Mesenchymal stem cell (in vitro differentiated cells and primary cell): ENCODE results near the gene FIGLA.

ENCODE experiments used
- DNase-seq: peaks from one replicate; pipeline ENCODE4 v3.0.0-alpha.2; 2013
- H2AFZ ChIP-seq: one replicate; pipeline ENCODE4 v1.6.1; 2013; ENCODE audit warnings: low read depth, mild to moderate bottlenecking, control low read depth, inconsistent platforms, low read length, moderate library complexity
- H2AK5ac ChIP-seq: 2 replicates; pipeline ENCODE4 v1.6.1; 2013; ENCODE audit warnings: low read length, moderate library complexity, mild to moderate bottlenecking, inconsistent platforms; ENCODE audit not compliant: severe bottlenecking
- H2BK120ac ChIP-seq: one replicate; pipeline ENCODE4 v1.6.1; 2013; ENCODE audit warnings: low read depth, mild to moderate bottlenecking, inconsistent platforms, low read length, moderate library complexity
- H2BK12ac ChIP-seq, 2 experiments: one replicate each; pipeline ENCODE4 v1.6.1; 2013; ENCODE audit warnings: inconsistent platforms in 2 of 2, low read length in 2 of 2, mild to moderate bottlenecking in 2 of 2, moderate library complexity in 2 of 2, control low read depth in 1 of 2
- H2BK15ac ChIP-seq: one replicate; pipeline ENCODE4 v1.6.1; 2013; ENCODE audit warnings: mild to moderate bottlenecking, low read depth, inconsistent platforms; ENCODE audit not compliant: poor library complexity, severe bottlenecking
- H2BK5ac ChIP-seq: 2 replicates; pipeline ENCODE4 v1.6.1; 2013; ENCODE audit warnings: low read depth, mild to moderate bottlenecking, low read length, control low read depth, inconsistent platforms; ENCODE audit not compliant: poor library complexity, severe bottlenecking
- H3K14ac ChIP-seq, 2 experiments: one replicate each; pipeline ENCODE4 v1.6.1; 2013; ENCODE audit warnings: inconsistent platforms in 2 of 2, low read length in 2 of 2, control low read depth in 1 of 2, mild to moderate bottlenecking in 1 of 2, moderate library complexity in 1 of 2
- H3K18ac ChIP-seq, 2 experiments: one replicate each; pipeline ENCODE4 v1.6.1; 2013; ENCODE audit warnings: inconsistent platforms in 2 of 2, low read length in 2 of 2, control low read depth in 1 of 2, low read depth in 1 of 2, mild to moderate bottlenecking in 1 of 2
- H3K23ac ChIP-seq, 2 experiments: one replicate each; pipeline ENCODE4 v1.6.1; 2013; ENCODE audit warnings: inconsistent platforms in 2 of 2, low read length in 2 of 2, mild to moderate bottlenecking in 2 of 2, moderate library complexity in 2 of 2, control low read depth in 1 of 2
- H3K27ac ChIP-seq: 2 replicates; pipeline ENCODE4 v1.5.1; 2013; ENCODE audit warnings: mild to moderate bottlenecking, moderate library complexity, low read length, control low read depth, inconsistent platforms; ENCODE audit not compliant: poor library complexity, severe bottlenecking
- H3K27me3 ChIP-seq, 2 experiments: 2 replicates each; pipeline versions ENCODE4 v1.6.1 to v1.7.0; 2013; ENCODE audit warnings: low read length in 2 of 2, mild to moderate bottlenecking in 2 of 2, moderate library complexity in 2 of 2, control low read depth in 1 of 2, inconsistent platforms in 1 of 2; ENCODE audit not compliant: control insufficient read depth in 1 of 2, insufficient read depth in 1 of 2
- H3K36me3 ChIP-seq, 2 experiments: 2 replicates each; pipeline versions ENCODE4 v1.6.1 to v1.7.0; 2013; ENCODE audit warnings: low read length in 2 of 2, control low read depth in 1 of 2, inconsistent platforms in 1 of 2, low read depth in 1 of 2, mild to moderate bottlenecking in 1 of 2; ENCODE audit not compliant: insufficient read depth in 2 of 2, control insufficient read depth in 1 of 2
- H3K4ac ChIP-seq, 2 experiments: one replicate each; pipeline ENCODE4 v1.6.1; 2013; ENCODE audit warnings: inconsistent platforms in 2 of 2, low read length in 2 of 2, mild to moderate bottlenecking in 2 of 2, moderate library complexity in 2 of 2, control low read depth in 1 of 2, low read depth in 1 of 2
- H3K4me1 ChIP-seq: 2 replicates; pipeline ENCODE4 v1.6.1; 2013; ENCODE audit warnings: low read depth, low read length, control low read depth; ENCODE audit not compliant: control insufficient read depth, insufficient read depth
- H3K4me2 ChIP-seq: 2 replicates; pipeline ENCODE4 v1.6.1; 2013; ENCODE audit warnings: low read length, mild to moderate bottlenecking, inconsistent platforms; ENCODE audit not compliant: poor library complexity, severe bottlenecking
- H3K4me3 ChIP-seq, 2 experiments: 2 replicates each; pipeline versions ENCODE4 v1.5.1 to v1.7.0; 2013; ENCODE audit warnings: low read length in 2 of 2, mild to moderate bottlenecking in 2 of 2, control low read depth in 1 of 2, low read depth in 1 of 2; ENCODE audit not compliant: insufficient read depth in 1 of 2
- H3K79me1 ChIP-seq: replicated peaks from 2 replicates; pipeline ENCODE4 v1.6.1; 2013; ENCODE audit warnings: mild to moderate bottlenecking, control low read depth, low read length, inconsistent platforms; ENCODE audit not compliant: poor library complexity, severe bottlenecking
- H3K9ac ChIP-seq: 2 replicates; pipeline ENCODE4 v1.7.0; 2013; ENCODE audit warnings: mild to moderate bottlenecking, low read length, moderate library complexity
- H3K9me3 ChIP-seq: 2 replicates; pipeline ENCODE4 v1.7.0; 2013; ENCODE audit warnings: mild to moderate bottlenecking, low read length; ENCODE audit not compliant: control insufficient read depth
- H4K8ac ChIP-seq: one replicate; pipeline ENCODE4 v1.6.1; 2013; ENCODE audit warnings: inconsistent platforms, mild to moderate bottlenecking, low read length, moderate library complexity
- H4K91ac ChIP-seq: one replicate; pipeline ENCODE4 v1.6.1; 2013; ENCODE audit warnings: mild to moderate bottlenecking, low read length, inconsistent platforms
- WGBS: methylation state at CpG from one replicate; pipeline ENCODE4 v1.1.7; 2013; ENCODE audit warnings: mixed read lengths; 5-methylcytosine and 5-hydroxymethylcytosine counted together

The FIGLA gene

DNA sequence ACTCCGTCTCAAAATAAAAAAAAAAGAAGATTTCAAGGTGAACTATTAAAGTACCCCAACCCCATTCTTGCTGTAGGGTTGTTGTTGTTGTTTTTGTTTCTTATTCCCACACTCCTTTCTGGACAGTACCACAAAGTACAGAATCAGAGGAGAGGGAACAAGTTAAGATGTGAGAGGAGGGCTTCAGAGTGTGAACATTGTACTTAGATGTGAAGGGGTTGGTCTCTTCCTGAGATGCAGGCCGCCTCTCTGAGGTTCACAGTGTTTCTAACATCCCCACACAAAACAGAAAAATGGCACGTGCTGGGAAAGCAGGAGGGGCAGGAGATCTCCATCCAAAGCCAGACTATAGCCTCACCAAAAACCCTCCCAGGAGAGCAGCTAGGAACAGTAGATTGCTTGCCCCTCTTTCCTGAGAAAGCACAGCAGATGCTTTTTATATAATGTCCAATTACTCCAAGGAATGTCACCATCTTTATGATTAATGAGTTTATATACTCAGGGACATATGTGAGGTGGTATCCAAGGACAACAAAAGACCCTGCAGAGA is 45.1 kb downstream of the FIGLA start:
- H3K9me3 ChIP-seq = no peaks in the 10 kb centered on the region
- no peak overlapping the region for H3K9ac ChIP-seq
- no peak overlapping the region for H3K4ac ChIP-seq
- no peak overlapping the region for H2AK5ac ChIP-seq
- H3K36me3 ChIP-seq = no peaks in the 10 kb centered on the region
- no peak overlapping the region for H2BK15ac ChIP-seq
- no peak overlapping the region for H3K23ac ChIP-seq
- no peaks in the 10 kb centered on the region for H3K4me1 ChIP-seq
- WGBS = 55% methylated on average over 2 of the region's 3 CpGs
- no peak overlapping the region for H3K18ac ChIP-seq
- no peak overlapping the region for H4K91ac ChIP-seq
- no peak overlapping the region for H2AFZ ChIP-seq
- H2BK120ac ChIP-seq = no peak overlapping the region
- no peak overlapping the region for H3K27ac ChIP-seq
- no peak overlapping the region for H2BK5ac ChIP-seq
- H3K27me3 ChIP-seq = peaks cover 14 to 29% of the 10 kb centered on the region in 2 experiments
- DNase-seq = no peak
- H2BK12ac ChIP-seq = no peak overlapping the region
- no peak overlapping the region for H4K8ac ChIP-seq
- no peak overlapping the region for H3K4me2 ChIP-seq
- no peaks in the 10 kb centered on the region for H3K79me1 ChIP-seq
- no peak overlapping the region for H3K14ac ChIP-seq
- H3K4me3 ChIP-seq = no peak overlapping the region

GRCh38 chr2:70744397-70744796 is 46.0 kb downstream of the FIGLA start:
- 66% methylated on average over 3 of the region's 3 CpGs for WGBS
- Histone ChIP-seq H2BK120ac (no peak overlapping the region), H2AK5ac (no peak overlapping the region), H3K14ac (no peak overlapping the region), H4K8ac (no peak overlapping the region), H3K4me2 (no peak overlapping the region), H2BK12ac (no peak overlapping the region), H3K36me3 (no peaks in the 10 kb centered on the region), H3K4me3 (no peak overlapping the region), H3K27ac (no peak overlapping the region), H3K23ac (no peak overlapping the region), H4K91ac (no peak overlapping the region), H3K9ac (no peak overlapping the region), H3K27me3 (peaks cover 11 to 20% of the 10 kb centered on the region in 2 experiments), H3K9me3 (no peaks in the 10 kb centered on the region), H3K79me1 (no peaks in the 10 kb centered on the region), H2BK15ac (no peak overlapping the region), H3K4me1 (no peaks in the 10 kb centered on the region), H2AFZ (no peak overlapping the region), H3K18ac (no peak overlapping the region), H3K4ac (no peak overlapping the region), H2BK5ac (no peak overlapping the region)
- no peak for DNase-seq

- Histone ChIP-seq H2AK5ac (no peak overlapping the region), H3K4me2 (no peak overlapping the region), H2BK120ac (no peak overlapping the region), H2BK5ac (no peak overlapping the region), H2BK12ac (no peak overlapping the region), H3K9ac (no peak overlapping the region), H3K9me3 (no peaks in the 10 kb centered on the region), H3K36me3 (no peaks in the 10 kb centered on the region), H3K27ac (no peak overlapping the region), H4K91ac (no peak overlapping the region), H3K4me1 (no peaks in the 10 kb centered on the region), H3K14ac (no peak overlapping the region), H3K4me3 (no peak overlapping the region), H4K8ac (no peak overlapping the region), H3K79me1 (no peaks in the 10 kb centered on the region), H2AFZ (no peak overlapping the region), H3K4ac (no peak overlapping the region), H3K23ac (no peak overlapping the region), H2BK15ac (no peak overlapping the region), H3K18ac (no peak overlapping the region), H3K27me3 (peaks cover 9 to 17% of the 10 kb centered on the region in 2 experiments)
- no peak for DNase-seq
Measured at GRCh38 chr2:70743677-70744076, 46.8 kb downstream of the FIGLA start.

- H2BK12ac ChIP-seq = no peak overlapping the region
- H3K4me1 ChIP-seq = no peaks in the 10 kb centered on the region
- no peak overlapping the region for H3K9ac ChIP-seq
- no peaks in the 10 kb centered on the region for H3K79me1 ChIP-seq
- H3K4ac ChIP-seq = no peak overlapping the region
- H3K4me2 ChIP-seq = no peak overlapping the region
- H2AFZ ChIP-seq = no peak overlapping the region
- H3K23ac ChIP-seq = no peak overlapping the region
- 26% methylated on average over 1 of the region's 4 CpGs for whole genome bisulfite sequencing
- no peak overlapping the region for H3K4me3 ChIP-seq
- no peaks in the 10 kb centered on the region for H3K36me3 ChIP-seq
- no peaks in the 10 kb centered on the region for H3K9me3 ChIP-seq
- peaks cover 13 to 16% of the 10 kb centered on the region in 2 experiments for H3K27me3 ChIP-seq
- H4K8ac ChIP-seq = no peak overlapping the region
- no peak for DNase-seq
- H3K27ac ChIP-seq = no peak overlapping the region
- H2BK5ac ChIP-seq = no peak overlapping the region
- H2BK15ac ChIP-seq = no peak overlapping the region
- no peak overlapping the region for H4K91ac ChIP-seq
- H3K14ac ChIP-seq = no peak overlapping the region
- H2BK120ac ChIP-seq = no peak overlapping the region
- H2AK5ac ChIP-seq = no peak overlapping the region
- H3K18ac ChIP-seq = no peak overlapping the region
Measured at GRCh38 chr2:70743068-70743467, 47.4 kb downstream of the FIGLA start.
